ENCODE data around the gene TBC1D10A. TPM values are rescaled to one million over a fixed set of nuclear protein-coding genes. Genes with fewer than 3 reads are reported as not detected.

Gene TBC1D10A
- total and polyA plus RNA-seq, 12 donors, result 3.2 to 9.5 (median 5.7) TPM

GRCh38 chr22:30294830-30295229 is 31.9 kb downstream of the TBC1D10A start:
- 94 to 95% methylated on average over 11 of the region's 11 CpGs for WGBS, 2 donors
- H3K4me1 ChIP-seq, result peaks cover 18 to 47% (median 30%) of the 10 kb centered on the region in 9 donors
- no peaks in the 10 kb centered on the region for H3K27me3 ChIP-seq
- no peak overlapping the region for H3K27ac ChIP-seq
- H3K36me3 ChIP-seq, result peaks cover 0 to 86% (median 25%) of the 10 kb centered on the region in 9 donors
- no peaks in the 10 kb centered on the region for H3K9me3 ChIP-seq
- ATAC-seq (no peak), DNase-seq (no peak)
- no peak for TF ChIP-seq CTCF (IDR thresholded peaks at IDR 0.05)
- intact Hi-C loops (cut with DNase I), result no loop called here
- no peak overlapping the region for H3K4me3 ChIP-seq

- DNase-seq (no peak), ATAC-seq (no peak)
- intact Hi-C loops (cut with DNase I), result no loop called here
- H3K9me3 ChIP-seq, result no peaks in the 10 kb centered on the region
- H3K4me3 ChIP-seq, result no peak overlapping the region
- peaks cover 17 to 43% (median 32%) of the 10 kb centered on the region in 9 donors for H3K4me1 ChIP-seq
- H3K36me3 ChIP-seq, result peaks cover 0 to 78% (median 22%) of the 10 kb centered on the region in 9 donors
- H3K27me3 ChIP-seq, result no peaks in the 10 kb centered on the region
- no peak overlapping the region for H3K27ac ChIP-seq
- WGBS, 2 donors, result 97% methylated on average over 9 of the region's 9 CpGs
- TF ChIP-seq CTCF (IDR thresholded peaks at IDR 0.05), result no peak
These were observed 32.7 kb downstream of the TBC1D10A start for GRCh38 chr22:30294066-30294465.

GRCh38 chr22:30293026-30293425 is 33.7 kb downstream of the TBC1D10A start:
- H3K27ac ChIP-seq, result peak overlapping the region in 4 of 10 donors; percentile 93 to 98 (median 94)
- 94 to 96% methylated on average over 7 of the region's 7 CpGs for WGBS, 2 donors
- peaks cover 0 to 68% (median 20%) of the 10 kb centered on the region in 9 donors for H3K36me3 ChIP-seq
- DNase-seq (no peak), ATAC-seq (no peak)
- TF ChIP-seq CTCF (IDR thresholded peaks at IDR 0.05), result no peak
- no peaks in the 10 kb centered on the region for H3K9me3 ChIP-seq
- no peaks in the 10 kb centered on the region for H3K27me3 ChIP-seq
- peaks cover 17 to 43% (median 35%) of the 10 kb centered on the region in 9 donors for H3K4me1 ChIP-seq
- no peak overlapping the region for H3K4me3 ChIP-seq
- intact Hi-C loops (cut with DNase I), result no loop called here

GRCh38 chr22:30292069-30292970 is 34.4 kb downstream of the TBC1D10A start:
- H3K27ac ChIP-seq, result peak overlapping the region; percentile 83 to 98 (median 93)
- intact Hi-C loops (cut with DNase I), result no loop called here

More at GRCh38 chr22:30292069-30292970, 34.4 kb downstream of the TBC1D10A start:
- Histone ChIP-seq H3K36me3 (peaks cover 0 to 61% (median 20%) of the 10 kb centered on the region in 9 donors), H3K9me3 (no peaks in the 10 kb centered on the region), H3K4me3 (no peak overlapping the region), H3K4me1 (peaks cover 17 to 44% (median 39%) of the 10 kb centered on the region in 9 donors), H3K27me3 (no peaks in the 10 kb centered on the region)
- 91 to 93% methylated on average over 18 of the region's 18 CpGs for WGBS, 2 donors
- ATAC-seq (no peak), DNase-seq (no peak)
- no peak for TF ChIP-seq CTCF (IDR thresholded peaks at IDR 0.05)
